Smooth muscle cell of the brain vasculature (primary cell): ENCODE results near the gene S100B.
"Not testable (repeated sequence)": the region's sequence is repeated elsewhere in the genome, so short reads cannot be mapped to it uniquely, and the experiment has no call there.

Experiments used
- DNase-seq: peaks from one replicate; pipeline ENCODE4 v3.0.0-alpha.2; 2012; ENCODE audit warnings: low read depth, low spot score

Gene S100B

GRCh38 chr21:46604975-46605766, at the start of gene S100B:
Gene S100B, minus strand, starts transcription at chr21:46605082. Its CDS starts 2,667 bp downstream, at chr21:46602415.
- DNase-seq = no peak

GRCh38 chr21:46651121-46651520, 46.2 kb upstream of the S100B start:
- no peak for DNase-seq

- DNase-seq = no peak
These were observed 45.7 kb upstream of the S100B start for GRCh38 chr21:46650476-46651098.

- no peak for DNase-seq
These were observed 44.5 kb upstream of the S100B start for GRCh38 chr21:46649356-46649755.

- DNase-seq = no peak
These were observed 43.7 kb upstream of the S100B start for GRCh38 chr21:46648539-46648938.

- no peak for DNase-seq
These were observed 41.8 kb upstream of the S100B start for GRCh38 chr21:46646541-46647154.

GRCh38 chr21:46645840-46646239, 41.0 kb upstream of the S100B start:
- DNase-seq = no peak

GRCh38 chr21:46643379-46644177, 38.7 kb upstream of the S100B start:
- no peak for DNase-seq

- no peak for DNase-seq
These were observed 36.8 kb upstream of the S100B start for GRCh38 chr21:46641656-46642055.

GRCh38 chr21:46639489-46640386, 34.9 kb upstream of the S100B start:
- no peak for DNase-seq

GRCh38 chr21:46637952-46638746, 33.3 kb upstream of the S100B start:
- no peak for DNase-seq

- no peak for DNase-seq
These were observed 31.8 kb upstream of the S100B start for GRCh38 chr21:46636550-46637285.

GRCh38 chr21:46636181-46636512, 31.3 kb upstream of the S100B start:
- no peak for DNase-seq

- DNase-seq = peak; percentile 93
These were observed 30.7 kb upstream of the S100B start, which contains the start of gene PRMT2 for GRCh38 chr21:46635324-46636180. Gene PRMT2, plus strand, starts transcription at chr21:46635674. Its CDS starts 1,278 bp downstream, at chr21:46636952.

- DNase-seq = peak; percentile 77
These were observed 30.1 kb upstream of the S100B start for GRCh38 chr21:46634966-46635323.

- no peak for DNase-seq
These were observed 29.5 kb upstream of the S100B start for GRCh38 chr21:46634427-46634826.

GRCh38 chr21:46633566-46633965, 28.7 kb upstream of the S100B start:
- DNase-seq = no peak

GRCh38 chr21:46630915-46631314, 26.0 kb upstream of the S100B start:
- not testable (repeated sequence) for DNase-seq
